Mesodermal cell (in vitro differentiated cells): ENCODE data around the gene PKN2.
"Not testable (repeated sequence)": the region's sequence is repeated elsewhere in the genome, so short reads cannot be mapped to it uniquely, and the experiment has no call there.

ENCODE experiments used
- H3K27ac ChIP-seq: 2 replicates; pipeline ENCODE4 v1.7.0; 2013; ENCODE audit warnings: mild to moderate bottlenecking, low read depth, low read length, moderate library complexity; ENCODE audit not compliant: severe bottlenecking
- H3K36me3 ChIP-seq: 2 replicates; pipeline ENCODE4 v1.7.1; 2013; ENCODE audit warnings: mild to moderate bottlenecking, low read length, moderate library complexity; ENCODE audit not compliant: control insufficient read depth, insufficient read depth
- H3K4me1 ChIP-seq: one replicate; pipeline ENCODE4 v1.7.1; 2013; ENCODE audit warnings: mild to moderate bottlenecking, low read length; ENCODE audit not compliant: insufficient read depth, control insufficient read depth, poor library complexity, severe bottlenecking
- H3K4me3 ChIP-seq: 2 replicates; pipeline ENCODE4 v1.7.0; 2013; ENCODE audit warnings: low read length, control low read depth, mild to moderate bottlenecking; ENCODE audit not compliant: insufficient read depth, poor library complexity, severe bottlenecking; ENCODE audit errors: extremely low read depth
- H3K9me3 ChIP-seq: 2 replicates; pipeline ENCODE4 v1.7.1; 2013; ENCODE audit warnings: mild to moderate bottlenecking, low read length, moderate library complexity; ENCODE audit not compliant: control insufficient read depth
- WGBS, 2 experiments: methylation state at CpG; one replicate each; pipeline ENCODE4 v1.1.5; 2013; ENCODE audit warnings: missing lambda C conversion rate in 2 of 2; ENCODE audit not compliant: insufficient coverage in 2 of 2; 5-methylcytosine and 5-hydroxymethylcytosine counted together

The PKN2 gene

GRCh38 chr1:88701793-88702192 lies 17.7 kb downstream of the PKN2 start:
- not testable (repeated sequence) for H3K36me3 ChIP-seq, H3K4me1 ChIP-seq, H3K4me3 ChIP-seq, H3K27ac ChIP-seq, H3K9me3 ChIP-seq
- WGBS, 2 experiments: 71 to 97% methylated on average over 3 to 5 of the region's 5 CpGs

- no peak overlapping the region for H3K27ac ChIP-seq
- WGBS, 2 experiments: no CpG with 5 or more reads among the region's 2 CpGs
These were observed 23.9 kb downstream of the PKN2 start for GRCh38 chr1:88708011-88708410.

GRCh38 chr1:88712907-88713306 lies 28.8 kb downstream of the PKN2 start:
- not testable (repeated sequence) for H3K36me3 ChIP-seq, H3K27ac ChIP-seq, H3K4me1 ChIP-seq, H3K9me3 ChIP-seq, H3K4me3 ChIP-seq
- no CpG with 5 or more reads among the region's 1 CpG for WGBS, 2 experiments

More at GRCh38 chr1:88708011-88708410, 23.9 kb downstream of the PKN2 start:
- H3K36me3 ChIP-seq: peaks cover 9% of the 10 kb centered on the region
- no peak overlapping the region for H3K4me3 ChIP-seq
- H3K9me3 ChIP-seq: no peaks in the 10 kb centered on the region
- H3K4me1 ChIP-seq: no peaks in the 10 kb centered on the region

GRCh38 chr1:88716571-88716970 lies 32.5 kb downstream of the PKN2 start:
- whole genome bisulfite sequencing, 2 experiments: no CpG with 5 or more reads among the region's 2 CpGs
- H3K4me3 ChIP-seq, H3K36me3 ChIP-seq, H3K4me1 ChIP-seq, H3K27ac ChIP-seq, H3K9me3 ChIP-seq: not testable (repeated sequence)

- Histone ChIP-seq H3K36me3 (no peaks in the 10 kb centered on the region), H3K4me3 (no peak overlapping the region), H3K9me3 (no peaks in the 10 kb centered on the region), H3K4me1 (no peaks in the 10 kb centered on the region), H3K27ac (no peak overlapping the region)
- 100% methylated on average over 2 of the region's 5 CpGs for WGBS, 2 experiments
These were observed 38.4 kb downstream of the PKN2 start for GRCh38 chr1:88722492-88722891.

GRCh38 chr1:88726697-88727096 lies 42.6 kb downstream of the PKN2 start:
- Histone ChIP-seq H3K27ac (no peak overlapping the region), H3K36me3 (peaks cover 8% of the 10 kb centered on the region), H3K9me3 (no peaks in the 10 kb centered on the region), H3K4me3 (no peak overlapping the region), H3K4me1 (peaks cover 3% of the 10 kb centered on the region)

- Histone ChIP-seq H3K36me3 (peaks cover 8% of the 10 kb centered on the region), H3K4me3 (no peak overlapping the region), H3K9me3 (no peaks in the 10 kb centered on the region), H3K4me1 (peaks cover 3% of the 10 kb centered on the region), H3K27ac (no peak overlapping the region)
- no CpG with 5 or more reads among the region's 1 CpG for WGBS, 2 experiments
These were observed 43.1 kb downstream of the PKN2 start for GRCh38 chr1:88727205-88727604.

GRCh38 chr1:88729297-88729696 lies 45.2 kb downstream of the PKN2 start:
- Histone ChIP-seq H3K36me3 (peaks cover 8% of the 10 kb centered on the region), H3K27ac (no peak overlapping the region), H3K4me1 (peaks cover 3% of the 10 kb centered on the region), H3K4me3 (no peak overlapping the region), H3K9me3 (peaks cover 7% of the 10 kb centered on the region)
- 100% methylated on average over 1 of the region's 2 CpGs for WGBS, 2 experiments

- Histone ChIP-seq H3K4me1 (peaks cover 3% of the 10 kb centered on the region), H3K36me3 (peaks cover 8% of the 10 kb centered on the region), H3K9me3 (peaks cover 9% of the 10 kb centered on the region), H3K4me3 (no peak overlapping the region), H3K27ac (no peak overlapping the region)
- 80% methylated on average over 1 of the region's 4 CpGs; no CpG with 5 or more reads in 1 of the 2 experiments for WGBS, 2 experiments
These were observed 46.1 kb downstream of the PKN2 start for GRCh38 chr1:88730132-88730675.

GRCh38 chr1:88730995-88731394 lies 46.9 kb downstream of the PKN2 start:
- no peak overlapping the region for H3K27ac ChIP-seq
- no peak overlapping the region for H3K4me3 ChIP-seq
- peaks cover 8% of the 10 kb centered on the region for H3K36me3 ChIP-seq
- peaks cover 3% of the 10 kb centered on the region for H3K4me1 ChIP-seq
- WGBS, 2 experiments: 95 to 96% methylated on average over 2 of the region's 2 CpGs
- peaks cover 16% of the 10 kb centered on the region for H3K9me3 ChIP-seq

- peaks cover 17% of the 10 kb centered on the region for H3K9me3 ChIP-seq
- peak overlapping the region; percentile 31 for H3K27ac ChIP-seq
- 93 to 100% methylated on average over 1 of the region's 2 CpGs for WGBS, 2 experiments
- no peak overlapping the region for H3K4me3 ChIP-seq
- H3K4me1 ChIP-seq: peaks cover 3% of the 10 kb centered on the region
- peaks cover 8% of the 10 kb centered on the region for H3K36me3 ChIP-seq
These were observed 47.6 kb downstream of the PKN2 start for GRCh38 chr1:88731475-88732269.
